ENCODE data around the gene FBXO22. TPM values are rescaled to one million over a fixed set of nuclear protein-coding genes. Genes with fewer than 3 reads are reported as not detected.
"Not testable (repeated sequence)": the region's sequence is repeated elsewhere in the genome, so short reads cannot be mapped to it uniquely, and the experiment has no call there.

FBXO22 gene
- total RNA-seq, 1 donor, result 45.8 TPM

GRCh38 chr15:75866916-75867315, 36.8 kb upstream of the FBXO22 start:
- no peak overlapping the region for H3K4me3 ChIP-seq (ENCODE audit: low read depth, low read length)
- no peak for DNase-seq (ENCODE audit: low read depth)
- no peak for TF ChIP-seq CTCF (IDR thresholded peaks at IDR 0.05; ENCODE audit: insufficient read depth, low read depth, low read length)

- no peak for TF ChIP-seq CTCF (IDR thresholded peaks at IDR 0.05; ENCODE audit: insufficient read depth, low read depth, low read length)
- no peak overlapping the region for H3K4me3 ChIP-seq (ENCODE audit: low read depth, low read length)
- no peak for DNase-seq (ENCODE audit: low read depth)
Measured at GRCh38 chr15:75867449-75867848, 36.2 kb upstream of the FBXO22 start.

- TF ChIP-seq CTCF (IDR thresholded peaks at IDR 0.05; ENCODE audit: insufficient read depth, low read depth, low read length), result no peak
- DNase-seq (ENCODE audit: low read depth), result no peak
- no peak overlapping the region for H3K4me3 ChIP-seq (ENCODE audit: low read depth, low read length)
Measured at GRCh38 chr15:75868019-75868418, 35.7 kb upstream of the FBXO22 start.

GRCh38 chr15:75869446-75869845, 34.2 kb upstream of the FBXO22 start:
- TF ChIP-seq CTCF (IDR thresholded peaks at IDR 0.05; ENCODE audit: insufficient read depth, low read depth, low read length), result no peak
- no peak overlapping the region for H3K4me3 ChIP-seq (ENCODE audit: low read depth, low read length)

GRCh38 chr15:75871589-75871988, 32.1 kb upstream of the FBXO22 start:
- H3K4me3 ChIP-seq (ENCODE audit: low read depth, low read length); DNase-seq (ENCODE audit: low read depth): not testable (repeated sequence)

More at GRCh38 chr15:75869446-75869845, 34.2 kb upstream of the FBXO22 start:
- DNase-seq (ENCODE audit: low read depth), result no peak

- H3K4me3 ChIP-seq (ENCODE audit: low read depth, low read length), result no peak overlapping the region
- TF ChIP-seq CTCF (IDR thresholded peaks at IDR 0.05; ENCODE audit: insufficient read depth, low read depth, low read length), result no peak
- no peak for DNase-seq (ENCODE audit: low read depth)
Measured at GRCh38 chr15:75872403-75872990, 31.2 kb upstream of the FBXO22 start.

- TF ChIP-seq CTCF (IDR thresholded peaks at IDR 0.05; ENCODE audit: insufficient read depth, low read depth, low read length), result no peak
- DNase-seq (ENCODE audit: low read depth), result no peak
- H3K4me3 ChIP-seq (ENCODE audit: low read depth, low read length), result no peak overlapping the region
Measured at GRCh38 chr15:75884041-75884440, 19.6 kb upstream of the FBXO22 start.
